ENCODE data around the gene GTF2E1.
"Not testable (repeated sequence)": the region's sequence is repeated elsewhere in the genome, so short reads cannot be mapped to it uniquely, and the experiment has no call there.

Gene GTF2E1

GRCh38 chr3:120710369-120710768 is 32.2 kb upstream of the GTF2E1 start:
- no peak overlapping the region for H3K4me3 ChIP-seq (ENCODE audit: low read depth, low read length)
- TF ChIP-seq, protein P1, sequence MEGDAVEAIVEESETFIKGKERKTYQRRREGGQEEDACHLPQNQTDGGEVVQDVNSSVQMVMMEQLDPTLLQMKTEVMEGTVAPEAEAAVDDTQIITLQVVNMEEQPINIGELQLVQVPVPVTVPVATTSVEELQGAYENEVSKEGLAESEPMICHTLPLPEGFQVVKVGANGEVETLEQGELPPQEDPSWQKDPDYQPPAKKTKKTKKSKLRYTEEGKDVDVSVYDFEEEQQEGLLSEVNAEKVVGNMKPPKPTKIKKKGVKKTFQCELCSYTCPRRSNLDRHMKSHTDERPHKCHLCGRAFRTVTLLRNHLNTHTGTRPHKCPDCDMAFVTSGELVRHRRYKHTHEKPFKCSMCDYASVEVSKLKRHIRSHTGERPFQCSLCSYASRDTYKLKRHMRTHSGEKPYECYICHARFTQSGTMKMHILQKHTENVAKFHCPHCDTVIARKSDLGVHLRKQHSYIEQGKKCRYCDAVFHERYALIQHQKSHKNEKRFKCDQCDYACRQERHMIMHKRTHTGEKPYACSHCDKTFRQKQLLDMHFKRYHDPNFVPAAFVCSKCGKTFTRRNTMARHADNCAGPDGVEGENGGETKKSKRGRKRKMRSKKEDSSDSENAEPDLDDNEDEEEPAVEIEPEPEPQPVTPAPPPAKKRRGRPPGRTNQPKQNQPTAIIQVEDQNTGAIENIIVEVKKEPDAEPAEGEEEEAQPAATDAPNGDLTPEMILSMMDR (IDR thresholded peaks at IDR 0.05; ENCODE audit: low read depth, low read length, missing control alignments), result no peak
- no peak for DNase-seq (ENCODE audit: low read depth)

- H3K4me3 ChIP-seq (ENCODE audit: low read depth, low read length), result no peak overlapping the region
- TF ChIP-seq, protein P1 (IDR thresholded peaks at IDR 0.05; ENCODE audit: low read depth, low read length, missing control alignments), result no peak
- no peak for DNase-seq (ENCODE audit: low read depth)
These were observed 29.3 kb upstream of the GTF2E1 start for GRCh38 chr3:120713262-120713661.

DNA sequence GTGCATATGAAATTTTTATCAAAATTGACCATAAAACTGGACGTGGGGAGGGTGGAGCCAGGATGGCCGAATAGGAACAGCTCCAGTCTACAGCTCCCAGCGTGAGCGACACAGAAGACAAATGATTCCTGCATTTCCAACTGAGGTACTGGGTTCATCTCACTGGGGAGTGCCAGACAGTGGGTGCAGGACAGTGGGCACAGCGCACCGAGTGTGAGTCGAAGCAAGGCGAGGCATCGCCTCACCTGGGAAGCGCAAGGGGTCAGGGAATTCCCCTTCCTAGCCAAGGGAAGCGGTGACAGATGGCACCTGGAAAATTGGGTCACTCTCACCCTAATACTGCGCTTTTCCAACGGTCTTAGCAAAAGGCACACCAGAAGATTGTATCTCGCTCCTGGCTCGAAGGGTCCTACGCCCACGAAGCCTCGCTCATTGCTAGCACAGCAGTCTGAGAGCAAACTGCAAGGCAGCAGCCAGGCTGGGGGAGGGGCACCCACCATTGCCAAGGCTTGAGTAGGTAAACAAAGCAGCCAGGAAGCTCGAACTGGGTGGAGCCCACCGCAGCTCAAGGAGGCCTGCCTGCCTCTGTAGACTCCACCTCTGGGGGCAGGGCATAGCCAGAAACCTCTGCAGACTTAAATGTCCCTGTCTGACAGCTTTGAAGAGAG is 23.2 kb upstream of the GTF2E1 start:
- not testable (repeated sequence) for DNase-seq (ENCODE audit: low read depth); H3K4me3 ChIP-seq (ENCODE audit: low read depth, low read length)

GRCh38 chr3:120726791-120727190 is 15.8 kb upstream of the GTF2E1 start:
- H3K4me3 ChIP-seq (ENCODE audit: low read depth, low read length), result no peak overlapping the region
- TF ChIP-seq, protein P1 (IDR thresholded peaks at IDR 0.05; ENCODE audit: low read depth, low read length, missing control alignments), result no peak
- no peak for DNase-seq (ENCODE audit: low read depth)

- no peak for DNase-seq (ENCODE audit: low read depth)
- H3K4me3 ChIP-seq (ENCODE audit: low read depth, low read length), result no peak overlapping the region
- TF ChIP-seq, protein P1 (IDR thresholded peaks at IDR 0.05; ENCODE audit: low read depth, low read length, missing control alignments), result no peak
These were observed 11.7 kb upstream of the GTF2E1 start for GRCh38 chr3:120730576-120731542.

- not testable (repeated sequence) for DNase-seq (ENCODE audit: low read depth); H3K4me3 ChIP-seq (ENCODE audit: low read depth, low read length)
These were observed 4.5 kb upstream of the GTF2E1 start for GRCh38 chr3:120738006-120738405.

- H3K4me3 ChIP-seq (ENCODE audit: low read depth, low read length), result peak overlapping the region; percentile 97
- no peak for DNase-seq (ENCODE audit: low read depth)
These were observed 1.2 kb upstream of the GTF2E1 start for GRCh38 chr3:120741320-120741719.

More at GRCh38 chr3:120741320-120741719, 1.2 kb upstream of the GTF2E1 start:
- TF ChIP-seq, protein P1 (IDR thresholded peaks at IDR 0.05; ENCODE audit: low read depth, low read length, missing control alignments), result no peak

Measured in GM12864 (cell line).